ENCODE data around the gene SLC22A13.

Gene SLC22A13

DNA sequence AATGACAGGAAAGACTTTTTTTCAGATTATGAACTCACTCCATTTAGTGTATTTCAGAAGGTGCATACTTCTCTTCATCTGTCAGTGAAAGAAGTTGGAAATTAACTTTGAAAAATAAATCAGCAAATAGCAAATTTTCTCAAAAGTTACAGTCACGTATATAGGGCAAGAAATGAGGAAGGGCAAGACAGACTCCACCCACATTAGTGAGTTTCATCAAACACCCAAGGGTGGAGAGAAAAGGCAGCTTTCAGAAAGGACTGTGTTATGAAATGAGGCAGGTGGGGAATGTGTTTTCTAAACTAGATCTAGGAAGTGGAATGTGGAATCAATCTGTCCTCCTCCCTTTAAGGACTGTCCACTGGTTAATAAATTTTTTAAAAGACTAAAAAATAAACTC lies 2.9 kb downstream of the SLC22A13 start:
- Histone ChIP-seq H3K4me3 (ENCODE audit: low read depth in 1 of 2, low read length in 2 of 2) (no peak overlapping the region), H3K4me2 (ENCODE audit: insufficient read depth, low read length) (no peak overlapping the region), H3K79me2 (ENCODE audit: insufficient read depth, low read length) (no peaks in the 10 kb centered on the region), H3K9me3 (ENCODE audit: insufficient read depth, low read length, severe bottlenecking) (no peaks in the 10 kb centered on the region), H3K27ac (ENCODE audit: low read length) (no peak overlapping the region), H4K20me1 (ENCODE audit: insufficient read depth, low read length) (no peaks in the 10 kb centered on the region), H3K9ac (ENCODE audit: low read depth, low read length) (no peak overlapping the region), H3K4me1 (ENCODE audit: insufficient read depth, low read length) (no peaks in the 10 kb centered on the region), H3K27me3 (ENCODE audit: insufficient read depth, low read length, poor library complexity) (no peaks in the 10 kb centered on the region), H3K36me3 (ENCODE audit: insufficient read depth, low read length) (no peaks in the 10 kb centered on the region), H2AFZ (ENCODE audit: low read depth, low read length) (no peak overlapping the region)
- DNase-seq (no peak), ATAC-seq (ENCODE audit: insufficient read depth, low read depth) (no peak)
- TF ChIP-seq, protein P1, sequence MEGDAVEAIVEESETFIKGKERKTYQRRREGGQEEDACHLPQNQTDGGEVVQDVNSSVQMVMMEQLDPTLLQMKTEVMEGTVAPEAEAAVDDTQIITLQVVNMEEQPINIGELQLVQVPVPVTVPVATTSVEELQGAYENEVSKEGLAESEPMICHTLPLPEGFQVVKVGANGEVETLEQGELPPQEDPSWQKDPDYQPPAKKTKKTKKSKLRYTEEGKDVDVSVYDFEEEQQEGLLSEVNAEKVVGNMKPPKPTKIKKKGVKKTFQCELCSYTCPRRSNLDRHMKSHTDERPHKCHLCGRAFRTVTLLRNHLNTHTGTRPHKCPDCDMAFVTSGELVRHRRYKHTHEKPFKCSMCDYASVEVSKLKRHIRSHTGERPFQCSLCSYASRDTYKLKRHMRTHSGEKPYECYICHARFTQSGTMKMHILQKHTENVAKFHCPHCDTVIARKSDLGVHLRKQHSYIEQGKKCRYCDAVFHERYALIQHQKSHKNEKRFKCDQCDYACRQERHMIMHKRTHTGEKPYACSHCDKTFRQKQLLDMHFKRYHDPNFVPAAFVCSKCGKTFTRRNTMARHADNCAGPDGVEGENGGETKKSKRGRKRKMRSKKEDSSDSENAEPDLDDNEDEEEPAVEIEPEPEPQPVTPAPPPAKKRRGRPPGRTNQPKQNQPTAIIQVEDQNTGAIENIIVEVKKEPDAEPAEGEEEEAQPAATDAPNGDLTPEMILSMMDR (IDR thresholded peaks at IDR 0.05; ENCODE audit: borderline replicate concordance, extremely low read depth, low read length, poor library complexity, severe bottlenecking) = no peak
- no peak for TF ChIP-seq EZH2 (IDR thresholded peaks at IDR 0.05; ENCODE audit: borderline replicate concordance, low read depth, low read length, severe bottlenecking)

DNA sequence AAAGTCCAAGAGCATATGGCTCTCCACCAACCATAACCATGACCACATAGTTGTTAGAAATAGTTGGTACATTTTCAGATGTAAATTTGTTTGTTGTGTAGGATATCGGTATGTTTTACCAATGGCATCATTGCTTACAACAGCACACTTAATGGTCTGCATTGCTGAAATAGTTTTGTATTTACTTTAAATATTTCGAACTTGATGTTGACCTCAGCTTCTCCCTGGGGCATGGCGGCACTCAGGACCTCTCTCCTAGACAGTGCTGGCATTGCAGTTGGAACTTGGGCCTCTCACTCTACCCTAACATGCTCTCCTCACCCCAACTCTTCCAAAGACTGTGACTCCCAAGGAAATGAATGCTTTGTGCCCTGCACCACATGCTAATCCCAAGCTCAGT lies 5.0 kb downstream of the SLC22A13 start:
- Histone ChIP-seq H3K9me3 (ENCODE audit: insufficient read depth, low read length, severe bottlenecking) (no peaks in the 10 kb centered on the region), H3K4me1 (ENCODE audit: insufficient read depth, low read length) (no peaks in the 10 kb centered on the region), H3K4me3 (ENCODE audit: low read depth in 1 of 2, low read length in 2 of 2) (no peak overlapping the region), H3K4me2 (ENCODE audit: insufficient read depth, low read length) (no peak overlapping the region), H3K9ac (ENCODE audit: low read depth, low read length) (no peak overlapping the region), H3K36me3 (ENCODE audit: insufficient read depth, low read length) (no peaks in the 10 kb centered on the region), H2AFZ (ENCODE audit: low read depth, low read length) (no peak overlapping the region), H3K27ac (ENCODE audit: low read length) (no peak overlapping the region), H4K20me1 (ENCODE audit: insufficient read depth, low read length) (no peaks in the 10 kb centered on the region), H3K27me3 (ENCODE audit: insufficient read depth, low read length, poor library complexity) (no peaks in the 10 kb centered on the region), H3K79me2 (ENCODE audit: insufficient read depth, low read length) (no peaks in the 10 kb centered on the region)
- no peak for ATAC-seq (ENCODE audit: insufficient read depth, low read depth)
- no peak for DNase-seq
- TF ChIP-seq, protein P1 (IDR thresholded peaks at IDR 0.05; ENCODE audit: borderline replicate concordance, extremely low read depth, low read length, poor library complexity, severe bottlenecking) = no peak
- TF ChIP-seq EZH2 (IDR thresholded peaks at IDR 0.05; ENCODE audit: borderline replicate concordance, low read depth, low read length, severe bottlenecking) = no peak

DNA sequence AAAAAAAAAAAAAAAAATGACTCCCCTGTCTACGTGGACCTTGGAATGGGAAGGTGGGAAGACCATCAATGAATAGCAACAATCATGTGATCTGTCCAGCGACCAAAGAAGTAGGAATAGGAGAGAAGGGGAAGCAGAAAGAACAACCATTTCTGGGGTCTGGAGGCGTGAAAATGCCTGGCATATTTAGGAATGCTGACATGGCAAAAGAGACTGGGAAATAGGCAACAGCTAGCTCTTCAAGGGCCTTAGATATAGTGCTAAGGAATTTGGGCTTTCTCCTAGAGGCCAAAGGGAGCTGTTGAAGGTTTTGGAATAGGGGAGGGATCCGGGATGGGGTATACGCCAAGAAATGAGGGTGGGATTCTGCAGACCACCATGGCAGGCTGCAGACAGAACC lies 5.9 kb downstream of the SLC22A13 start:
- H3K4me2 ChIP-seq (ENCODE audit: insufficient read depth, low read length) = no peak overlapping the region
- DNase-seq = no peak
- H4K20me1 ChIP-seq (ENCODE audit: insufficient read depth, low read length) = no peaks in the 10 kb centered on the region
- no peaks in the 10 kb centered on the region for H3K79me2 ChIP-seq (ENCODE audit: insufficient read depth, low read length)
- no peaks in the 10 kb centered on the region for H3K4me1 ChIP-seq (ENCODE audit: insufficient read depth, low read length)
- no peaks in the 10 kb centered on the region for H3K27me3 ChIP-seq (ENCODE audit: insufficient read depth, low read length, poor library complexity)
- no peaks in the 10 kb centered on the region for H3K36me3 ChIP-seq (ENCODE audit: insufficient read depth, low read length)
- no peak overlapping the region for H3K9ac ChIP-seq (ENCODE audit: low read depth, low read length)
- no peak overlapping the region for H2AFZ ChIP-seq (ENCODE audit: low read depth, low read length)
- H3K27ac ChIP-seq (ENCODE audit: low read length) = no peak overlapping the region
- no peak for ATAC-seq (ENCODE audit: insufficient read depth, low read depth)
- H3K4me3 ChIP-seq (ENCODE audit: low read depth in 1 of 2, low read length in 2 of 2) = no peak overlapping the region
- no peak for TF ChIP-seq EZH2 (IDR thresholded peaks at IDR 0.05; ENCODE audit: borderline replicate concordance, low read depth, low read length, severe bottlenecking)
- TF ChIP-seq, protein P1 (IDR thresholded peaks at IDR 0.05; ENCODE audit: borderline replicate concordance, extremely low read depth, low read length, poor library complexity, severe bottlenecking) = no peak
- no peaks in the 10 kb centered on the region for H3K9me3 ChIP-seq (ENCODE audit: insufficient read depth, low read length, severe bottlenecking)

All from DND-41 (cell line).